GM23338 (cell line): Measurements from ENCODE around the gene SLC2A1. TPM values are rescaled to one million over a fixed set of nuclear protein-coding genes. Genes with fewer than 3 reads are reported as not detected.

Experiments used
- ATAC-seq: fragments of 200-7000 bp; cut with Tn5 transposase; 3 replicates; pipeline ENCODE4 v1.9.1; 2020
- DNase-seq: peaks from one replicate; pipeline ENCODE4 v3.0.0-alpha.2; 2015; ENCODE audit warnings: low spot score
- H2AFZ ChIP-seq: fragments of 200-600 bp; sonication (generic); 2 replicates; pipeline ENCODE4 v1.8.0; 2016; ENCODE audit warnings: antibody characterized with exemption, mild to moderate bottlenecking, moderate library complexity
- H3F3A ChIP-seq: fragments of 200-600 bp; sonication (generic); replicated peaks from 2 replicates; pipeline ENCODE4 v1.8.0; 2017; ENCODE audit warnings: antibody characterized with exemption, mixed run types, low read depth
- H3K27ac ChIP-seq: fragments of 200-600 bp; sonication (generic); 2 replicates; pipeline ENCODE4 v1.6.1; 2016; ENCODE audit warnings: low read depth
- H3K27me3 ChIP-seq: fragments of 200-600 bp; sonication (generic); 2 replicates; pipeline ENCODE4 v1.8.0; 2016; ENCODE audit warnings: mild to moderate bottlenecking, mixed run types, moderate library complexity; ENCODE audit not compliant: insufficient read depth
- H3K36me3 ChIP-seq: fragments of 200-600 bp; sonication (generic); 2 replicates; pipeline ENCODE4 v1.8.0; 2016; ENCODE audit warnings: mild to moderate bottlenecking; ENCODE audit not compliant: insufficient read depth
- H3K4me1 ChIP-seq: fragments of 200-600 bp; sonication (generic); 2 replicates; pipeline ENCODE4 v1.8.0; 2016; ENCODE audit warnings: mild to moderate bottlenecking, moderate library complexity; ENCODE audit not compliant: insufficient read depth
- H3K4me2 ChIP-seq: fragments of 200-600 bp; sonication (generic); 2 replicates; pipeline ENCODE4 v1.7.1; 2017; ENCODE audit warnings: mixed run types
- H3K4me3 ChIP-seq: fragments of 200-600 bp; sonication (generic); 2 replicates; pipeline ENCODE4 v1.6.1; 2016; ENCODE audit warnings: mixed run types
- H3K79me2 ChIP-seq: fragments of 200-600 bp; sonication (generic); replicated peaks from 2 replicates; pipeline ENCODE4 v1.8.0; 2017; ENCODE audit warnings: mild to moderate bottlenecking; ENCODE audit not compliant: insufficient read depth
- H3K9me2 ChIP-seq: fragments of 200-600 bp; sonication (generic); 2 replicates; pipeline ENCODE4 v1.8.0; 2017; ENCODE audit not compliant: insufficient read depth
- H4K20me1 ChIP-seq: fragments of 200-600 bp; sonication (generic); replicated peaks from 2 replicates; pipeline ENCODE4 v1.8.0; 2017; ENCODE audit warnings: mild to moderate bottlenecking; ENCODE audit not compliant: insufficient read depth
- H3K27ac Mint-ChIP-seq: 2 replicates; pipeline ENCODE4 v1.8.0; 2020; ENCODE audit warnings: inconsistent platforms, mild to moderate bottlenecking, moderate library complexity, mixed read lengths
- H3K27me3 Mint-ChIP-seq: 3 replicates; pipeline ENCODE4 v1.8.0; 2022; ENCODE audit warnings: low read depth, mild to moderate bottlenecking, moderate library complexity, mixed read lengths, inconsistent platforms; ENCODE audit not compliant: insufficient read depth, poor library complexity
- H3K36me3 Mint-ChIP-seq: 3 replicates; pipeline ENCODE4 v1.8.0; 2021; ENCODE audit warnings: low read depth, mild to moderate bottlenecking, inconsistent platforms, moderate library complexity, mixed read lengths
- H3K4me1 Mint-ChIP-seq: 3 replicates; pipeline ENCODE4 v1.8.0; 2020; ENCODE audit warnings: mild to moderate bottlenecking, inconsistent platforms, mixed read lengths
- H3K4me3 Mint-ChIP-seq: 3 replicates; pipeline ENCODE4 v1.8.0; 2021; ENCODE audit warnings: moderate library complexity, mild to moderate bottlenecking, inconsistent platforms, mixed read lengths
- H3K9me3 Mint-ChIP-seq: 3 replicates; pipeline ENCODE4 v1.8.0; 2020; ENCODE audit warnings: moderate library complexity, mild to moderate bottlenecking, inconsistent platforms, mixed read lengths
- CREB1 ChIP-seq: fragments of 250-450 bp; sonication (Bioruptor Pico); IDR thresholded peaks from 2 replicates; pipeline ENCODE4 v1.5.0; 2020; ENCODE audit warnings: low read depth, mild to moderate bottlenecking, moderate library complexity
- EZH2 ChIP-seq: fragments of 200-600 bp; sonication (generic); IDR thresholded peaks from one replicate; pipeline ENCODE4 v1.8.0; 2017; ENCODE audit warnings: antibody characterized with exemption, mild to moderate bottlenecking, low read depth; ENCODE audit not compliant: unreplicated experiment
- EZH2phosphoT487 ChIP-seq: fragments of 200-600 bp; sonication (generic); IDR thresholded peaks from one replicate; pipeline ENCODE4 v1.8.1; 2018; ENCODE audit warnings: antibody characterized with exemption; ENCODE audit not compliant: unreplicated experiment
- JUNB ChIP-seq: IDR thresholded peaks from one replicate; pipeline ENCODE4 v1.6.1; 2016; ENCODE audit warnings: antibody characterized with exemption; ENCODE audit not compliant: unreplicated experiment
- POLR2AphosphoS5 ChIP-seq: IDR thresholded peaks from 2 replicates; pipeline ENCODE4 v1.6.1; 2016; ENCODE audit warnings: antibody characterized with exemption, low read depth
- STAT1 ChIP-seq: IDR thresholded peaks from one replicate; pipeline ENCODE4 v1.6.1; 2016; ENCODE audit warnings: antibody characterized with exemption; ENCODE audit not compliant: unreplicated experiment
- ZNF114 ChIP-seq: fragments of 250-450 bp; sonication (Bioruptor Pico); IDR thresholded peaks from 2 replicates; pipeline ENCODE4 v1.5.0; 2020; ENCODE audit warnings: mild to moderate bottlenecking, moderate library complexity
- ZNF331 ChIP-seq: fragments of 250-450 bp; sonication (Bioruptor Pico); IDR thresholded peaks from 2 replicates; pipeline ENCODE4 v1.5.0; 2020; ENCODE audit warnings: low read depth, mild to moderate bottlenecking, moderate library complexity
- polyA plus RNA-seq: library from polyadenylated mRNA; unstranded; fragments of >200 nt; fragmentation: Nextera tagmentation; extraction: Ambion mirVana; gene quantifications from 2 replicates; pipeline ENCODE4 v1.2.1, GENCODE V29; 2016
- total RNA-seq: library from RNA; depleted of rRNA; stranded (reverse); fragments of >200 nt; shearing (Covaris generic); gene quantifications from 2 replicates; pipeline ENCODE4 v1.2.3, GENCODE V29; 2014
- TF ChIP-seq, protein P1 (sequence below): IDR thresholded peaks from 2 replicates; pipeline ENCODE4 v1.6.1; 2016; ENCODE audit warnings: antibody characterized with exemption
- TF ChIP-seq, protein P2 (sequence below): IDR thresholded peaks from one replicate; pipeline ENCODE4 v1.6.1; 2018; ENCODE audit warnings: antibody characterized with exemption; ENCODE audit not compliant: unreplicated experiment
- TF ChIP-seq, protein P3 (sequence below), 2 experiments: fragments of 200-600 bp in 1 of 2; sonication (generic) in 1 of 2; conservative IDR thresholded peaks; 2 replicates each; pipeline versions ENCODE4 v1.5.1 to v1.6.1; 2016 to 2017; ENCODE audit warnings: antibody characterized with exemption in 2 of 2, low read depth in 2 of 2, mild to moderate bottlenecking in 2 of 2, moderate library complexity in 1 of 2

SLC2A1 gene
- total and polyA plus RNA-seq, 2 experiments from 2014 or later = 66.1 to 305 TPM

DNA sequence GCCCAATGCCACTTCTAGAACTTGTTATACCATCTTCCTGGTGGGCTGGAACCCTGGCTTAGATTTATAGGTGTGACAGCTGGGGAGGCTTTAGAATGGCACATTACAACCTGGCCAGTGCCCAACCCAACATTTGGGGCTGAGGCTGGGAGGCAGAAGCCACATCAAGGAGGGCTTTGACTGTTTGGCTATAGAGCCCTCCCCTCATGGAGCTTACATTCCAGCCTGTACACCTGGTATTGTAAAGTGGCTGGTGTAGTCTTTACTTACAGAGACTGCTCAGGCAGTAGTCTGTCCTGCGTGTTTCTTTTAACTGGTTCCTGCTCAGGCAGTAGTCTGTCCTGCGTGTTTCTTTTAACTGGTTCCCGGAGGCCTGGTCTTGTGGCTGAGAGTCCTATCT, 10.0 kb upstream of the SLC2A1 start:
- Mint-ChIP-seq H3K27me3 (peaks cover 7% of the 10 kb centered on the region), H3K9me3 (no peaks in the 10 kb centered on the region; the same call in 2 of the 3 replicates), H3K4me3 (no peak overlapping the region), H3K27ac (no peak overlapping the region; the same call in 1 of the 2 replicates), H3K36me3 (peaks cover 31% of the 10 kb centered on the region), H3K4me1 (peaks cover 15% of the 10 kb centered on the region)
- Histone ChIP-seq H3K79me2 (peaks cover 22% of the 10 kb centered on the region), H3K4me3 (no peak overlapping the region), H3K4me1 (peaks cover 16% of the 10 kb centered on the region), H2AFZ (no peak overlapping the region), H3F3A (0 out of 2 replicates have a peak, but pooled peaks cover 3% of the 10 kb centered on the region), H4K20me1 (no peaks in the 10 kb centered on the region), H3K27me3 (no peaks in the 10 kb centered on the region), H3K9me2 (no peaks in the 10 kb centered on the region), H3K4me2 (no peak overlapping the region), H3K36me3 (no peaks in the 10 kb centered on the region), H3K27ac (no peak overlapping the region)
- no peak for ATAC-seq
- TF ChIP-seq STAT1 (no peak), POLR2AphosphoS5 (no peak), ZNF331 (CRISPR knock-in tag) (no peak), JUNB (no peak), EZH2phosphoT487 (no peak)
- TF ChIP-seq, protein P1, sequence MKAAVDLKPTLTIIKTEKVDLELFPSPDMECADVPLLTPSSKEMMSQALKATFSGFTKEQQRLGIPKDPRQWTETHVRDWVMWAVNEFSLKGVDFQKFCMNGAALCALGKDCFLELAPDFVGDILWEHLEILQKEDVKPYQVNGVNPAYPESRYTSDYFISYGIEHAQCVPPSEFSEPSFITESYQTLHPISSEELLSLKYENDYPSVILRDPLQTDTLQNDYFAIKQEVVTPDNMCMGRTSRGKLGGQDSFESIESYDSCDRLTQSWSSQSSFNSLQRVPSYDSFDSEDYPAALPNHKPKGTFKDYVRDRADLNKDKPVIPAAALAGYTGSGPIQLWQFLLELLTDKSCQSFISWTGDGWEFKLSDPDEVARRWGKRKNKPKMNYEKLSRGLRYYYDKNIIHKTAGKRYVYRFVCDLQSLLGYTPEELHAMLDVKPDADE = no peak
- DNase-seq = no peak

DNA sequence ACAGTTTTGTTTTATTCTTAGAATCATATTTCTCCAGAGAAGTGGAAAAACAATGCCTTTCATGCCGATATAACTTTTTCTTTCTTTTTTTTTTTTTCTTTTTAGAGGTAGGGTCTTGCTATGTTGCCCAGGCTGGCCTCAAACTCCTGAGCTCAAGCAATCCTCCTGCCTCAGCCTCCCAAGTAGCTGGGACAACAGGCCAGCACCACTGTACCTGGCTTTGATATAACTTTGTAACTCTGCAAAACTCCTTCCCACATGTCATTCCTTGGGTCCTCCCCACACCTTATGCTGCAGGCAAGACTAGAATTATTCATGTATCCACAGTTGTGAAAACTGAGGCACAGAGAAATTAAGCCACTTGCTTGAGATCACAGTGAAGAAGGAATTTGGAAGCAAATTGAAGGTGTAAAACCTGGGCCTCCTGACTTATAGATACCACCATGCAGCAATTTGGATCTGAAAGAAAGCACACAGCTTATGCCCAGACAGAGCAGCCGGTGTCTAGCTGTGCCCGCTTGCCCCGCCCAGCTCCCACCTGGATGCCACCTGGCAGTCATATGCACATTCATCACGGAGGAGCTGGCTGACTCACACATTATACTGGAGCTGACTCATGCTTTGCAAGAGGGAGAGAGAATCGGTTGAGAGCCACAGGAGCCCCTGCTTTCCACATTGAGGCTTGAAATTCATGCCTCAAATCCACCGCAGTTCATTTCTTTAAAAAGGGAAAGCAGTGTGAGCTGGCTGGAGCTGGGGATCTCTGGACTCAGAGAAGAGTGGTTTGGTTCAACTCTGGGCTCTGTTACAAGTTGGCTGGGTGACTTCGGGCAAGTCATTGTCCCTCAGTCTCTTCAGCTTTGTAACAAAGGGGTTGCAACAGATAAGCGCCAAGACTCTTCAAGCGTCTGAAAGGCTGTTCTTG, 8.3 kb upstream of the SLC2A1 start:
- Histone ChIP-seq H3K4me1 (peaks cover 30% of the 10 kb centered on the region), H3K79me2 (peaks cover 25% of the 10 kb centered on the region), H4K20me1 (no peaks in the 10 kb centered on the region), H3K4me2 (no peak overlapping the region; the same call in 1 of the 2 replicates), H3K27me3 (no peaks in the 10 kb centered on the region), H3K9me2 (no peaks in the 10 kb centered on the region), H3K27ac (peak overlapping the region; percentile 60), H3K36me3 (no peaks in the 10 kb centered on the region), H2AFZ (no peak overlapping the region), H3F3A (peaks cover 11% of the 10 kb centered on the region), H3K4me3 (no peak overlapping the region)
- Mint-ChIP-seq H3K27me3 (peaks cover 13% of the 10 kb centered on the region), H3K36me3 (peaks cover 19% of the 10 kb centered on the region; the same call in 2 of the 3 replicates), H3K4me3 (no peak overlapping the region; the same call in 2 of the 3 replicates), H3K27ac (peak overlapping the region; percentile 98), H3K9me3 (no peaks in the 10 kb centered on the region; the same call in 2 of the 3 replicates), H3K4me1 (peaks cover 32% of the 10 kb centered on the region)
- peak; percentile 57 for DNase-seq
- ATAC-seq = peak; percentile 8; the same call in 2 of the 3 replicates
- TF ChIP-seq CREB1 (no peak), JUNB (no peak), EZH2phosphoT487 (no peak), ZNF331 (CRISPR knock-in tag) (no peak), STAT1 (no peak), ZNF114 (CRISPR knock-in tag) (no peak), EZH2 (no peak), POLR2AphosphoS5 (no peak)
- TF ChIP-seq, protein P2, sequence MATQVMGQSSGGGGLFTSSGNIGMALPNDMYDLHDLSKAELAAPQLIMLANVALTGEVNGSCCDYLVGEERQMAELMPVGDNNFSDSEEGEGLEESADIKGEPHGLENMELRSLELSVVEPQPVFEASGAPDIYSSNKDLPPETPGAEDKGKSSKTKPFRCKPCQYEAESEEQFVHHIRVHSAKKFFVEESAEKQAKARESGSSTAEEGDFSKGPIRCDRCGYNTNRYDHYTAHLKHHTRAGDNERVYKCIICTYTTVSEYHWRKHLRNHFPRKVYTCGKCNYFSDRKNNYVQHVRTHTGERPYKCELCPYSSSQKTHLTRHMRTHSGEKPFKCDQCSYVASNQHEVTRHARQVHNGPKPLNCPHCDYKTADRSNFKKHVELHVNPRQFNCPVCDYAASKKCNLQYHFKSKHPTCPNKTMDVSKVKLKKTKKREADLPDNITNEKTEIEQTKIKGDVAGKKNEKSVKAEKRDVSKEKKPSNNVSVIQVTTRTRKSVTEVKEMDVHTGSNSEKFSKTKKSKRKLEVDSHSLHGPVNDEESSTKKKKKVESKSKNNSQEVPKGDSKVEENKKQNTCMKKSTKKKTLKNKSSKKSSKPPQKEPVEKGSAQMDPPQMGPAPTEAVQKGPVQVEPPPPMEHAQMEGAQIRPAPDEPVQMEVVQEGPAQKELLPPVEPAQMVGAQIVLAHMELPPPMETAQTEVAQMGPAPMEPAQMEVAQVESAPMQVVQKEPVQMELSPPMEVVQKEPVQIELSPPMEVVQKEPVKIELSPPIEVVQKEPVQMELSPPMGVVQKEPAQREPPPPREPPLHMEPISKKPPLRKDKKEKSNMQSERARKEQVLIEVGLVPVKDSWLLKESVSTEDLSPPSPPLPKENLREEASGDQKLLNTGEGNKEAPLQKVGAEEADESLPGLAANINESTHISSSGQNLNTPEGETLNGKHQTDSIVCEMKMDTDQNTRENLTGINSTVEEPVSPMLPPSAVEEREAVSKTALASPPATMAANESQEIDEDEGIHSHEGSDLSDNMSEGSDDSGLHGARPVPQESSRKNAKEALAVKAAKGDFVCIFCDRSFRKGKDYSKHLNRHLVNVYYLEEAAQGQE = no peak
- TF ChIP-seq, protein P3, sequence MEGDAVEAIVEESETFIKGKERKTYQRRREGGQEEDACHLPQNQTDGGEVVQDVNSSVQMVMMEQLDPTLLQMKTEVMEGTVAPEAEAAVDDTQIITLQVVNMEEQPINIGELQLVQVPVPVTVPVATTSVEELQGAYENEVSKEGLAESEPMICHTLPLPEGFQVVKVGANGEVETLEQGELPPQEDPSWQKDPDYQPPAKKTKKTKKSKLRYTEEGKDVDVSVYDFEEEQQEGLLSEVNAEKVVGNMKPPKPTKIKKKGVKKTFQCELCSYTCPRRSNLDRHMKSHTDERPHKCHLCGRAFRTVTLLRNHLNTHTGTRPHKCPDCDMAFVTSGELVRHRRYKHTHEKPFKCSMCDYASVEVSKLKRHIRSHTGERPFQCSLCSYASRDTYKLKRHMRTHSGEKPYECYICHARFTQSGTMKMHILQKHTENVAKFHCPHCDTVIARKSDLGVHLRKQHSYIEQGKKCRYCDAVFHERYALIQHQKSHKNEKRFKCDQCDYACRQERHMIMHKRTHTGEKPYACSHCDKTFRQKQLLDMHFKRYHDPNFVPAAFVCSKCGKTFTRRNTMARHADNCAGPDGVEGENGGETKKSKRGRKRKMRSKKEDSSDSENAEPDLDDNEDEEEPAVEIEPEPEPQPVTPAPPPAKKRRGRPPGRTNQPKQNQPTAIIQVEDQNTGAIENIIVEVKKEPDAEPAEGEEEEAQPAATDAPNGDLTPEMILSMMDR (conservative IDR thresholded peaks at IDR 0.05; ENCODE audit: low read depth in 2 of 2) = no peak
- TF ChIP-seq, protein P1 = no peak
